Neuronal stem cell (in vitro differentiated cells): ENCODE data around the gene MICB.

Experiments used
- DNase-seq: peaks from one replicate; pipeline ENCODE4 v3.0.0-alpha.2; 2013; ENCODE audit warnings: low spot score
- H2AFZ ChIP-seq: one replicate; pipeline ENCODE4 v1.6.1; 2013; ENCODE audit warnings: mild to moderate bottlenecking, low read length, inconsistent platforms
- H2AK5ac ChIP-seq: 2 replicates; pipeline ENCODE4 v1.6.1; 2013; ENCODE audit warnings: low read depth, mild to moderate bottlenecking, inconsistent platforms, low read length, moderate library complexity, mixed read lengths
- H2BK120ac ChIP-seq: 2 replicates; pipeline ENCODE4 v1.6.1; 2013; ENCODE audit warnings: low read depth, mild to moderate bottlenecking, inconsistent platforms, low read length, moderate library complexity, mixed read lengths
- H2BK12ac ChIP-seq: one replicate; pipeline ENCODE4 v1.6.1; 2013; ENCODE audit warnings: low read length, inconsistent platforms
- H2BK15ac ChIP-seq: 2 replicates; pipeline ENCODE4 v1.6.1; 2013; ENCODE audit warnings: mild to moderate bottlenecking, low read length, inconsistent platforms, mixed read lengths
- H2BK5ac ChIP-seq: one replicate; pipeline ENCODE4 v1.6.1; 2013; ENCODE audit warnings: inconsistent platforms, mild to moderate bottlenecking, low read length, moderate library complexity
- H3K14ac ChIP-seq: one replicate; pipeline ENCODE4 v1.6.1; 2013; ENCODE audit warnings: low read length, inconsistent platforms
- H3K18ac ChIP-seq: 2 replicates; pipeline ENCODE4 v1.6.1; 2013; ENCODE audit warnings: low read length, inconsistent platforms
- H3K23ac ChIP-seq: 2 replicates; pipeline ENCODE4 v1.6.1; 2013; ENCODE audit warnings: low read depth, mild to moderate bottlenecking, mixed read lengths, low read length, inconsistent platforms; ENCODE audit not compliant: poor library complexity
- H3K27ac ChIP-seq: replicated peaks from 3 replicates; pipeline ENCODE4 v1.5.1; 2013; ENCODE audit warnings: low read length, inconsistent platforms
- H3K27me3 ChIP-seq, 3 experiments: 2 replicates each; pipeline ENCODE4 v1.6.1; 2013; ENCODE audit warnings: low read length in 3 of 3, mild to moderate bottlenecking in 2 of 3, inconsistent platforms in 1 of 3, low read depth in 1 of 3, mixed read lengths in 1 of 3, moderate library complexity in 1 of 3; ENCODE audit not compliant: control insufficient read depth in 3 of 3, insufficient read depth in 3 of 3
- H3K36me3 ChIP-seq, 2 donors: replicated peaks in 1 of 2; 2 replicates each; pipeline ENCODE4 v1.6.1; 2013; ENCODE audit warnings: low read length in 2 of 2; ENCODE audit not compliant: control insufficient read depth in 2 of 2, insufficient read depth in 2 of 2
- H3K4ac ChIP-seq: 2 replicates; pipeline ENCODE4 v1.6.1; 2013; ENCODE audit warnings: inconsistent platforms, mild to moderate bottlenecking, low read length, moderate library complexity
- H3K4me1 ChIP-seq, 2 donors: 1 replicate in 1 of 2; 2 replicates in 1 of 2; pipeline ENCODE4 v1.6.1; 2013; ENCODE audit warnings: low read length in 2 of 2, low read depth in 1 of 2; ENCODE audit not compliant: control insufficient read depth in 2 of 2, insufficient read depth in 1 of 2
- H3K4me2 ChIP-seq: one replicate; pipeline ENCODE4 v1.6.1; 2013; ENCODE audit warnings: mild to moderate bottlenecking, low read length, inconsistent platforms; ENCODE audit not compliant: insufficient read depth, poor library complexity, severe bottlenecking
- H3K4me3 ChIP-seq, 2 donors: 2 replicates each; pipeline ENCODE4 v1.5.1; 2013; ENCODE audit warnings: low read length in 2 of 2, mild to moderate bottlenecking in 2 of 2, inconsistent platforms in 1 of 2, moderate library complexity in 1 of 2
- H3K79me1 ChIP-seq: one replicate; pipeline ENCODE4 v1.6.1; 2013; ENCODE audit warnings: low read depth, mild to moderate bottlenecking, inconsistent platforms, low read length, moderate library complexity
- H3K9ac ChIP-seq: one replicate; pipeline ENCODE4 v1.6.1; 2013; ENCODE audit warnings: mild to moderate bottlenecking, low read depth, low read length, inconsistent platforms; ENCODE audit not compliant: poor library complexity
- H3K9me3 ChIP-seq, 2 donors: replicated peaks in 1 of 2; 2 replicates each; pipeline versions ENCODE3 to v1.6.1; 2013; ENCODE audit warnings: low read length in 2 of 2, mild to moderate bottlenecking in 2 of 2, inconsistent platforms in 1 of 2, low read depth in 1 of 2, mixed read lengths in 1 of 2, moderate library complexity in 1 of 2; ENCODE audit not compliant: control insufficient read depth in 2 of 2, insufficient read depth in 1 of 2
- H4K8ac ChIP-seq: one replicate; pipeline ENCODE4 v1.6.1; 2013; ENCODE audit warnings: low read depth, mild to moderate bottlenecking, inconsistent platforms, low read length, moderate library complexity
- H4K91ac ChIP-seq: one replicate; pipeline ENCODE4 v1.6.1; 2013; ENCODE audit warnings: low read length, low read depth, mild to moderate bottlenecking, inconsistent platforms; ENCODE audit not compliant: poor library complexity
- WGBS, 2 donors: extraction: QIAGEN DNeasy Blood & Tissue Kit; methylation state at CpG; one replicate each; pipeline ENCODE4 v1.1.7; 2013; ENCODE audit warnings: missing lambda C conversion rate in 2 of 2, mixed read lengths in 1 of 2; ENCODE audit not compliant: insufficient read length in 2 of 2, insufficient replicate concordance in 1 of 2; ENCODE audit errors: extremely low coverage in 2 of 2; 5-methylcytosine and 5-hydroxymethylcytosine counted together

Gene MICB

DNA sequence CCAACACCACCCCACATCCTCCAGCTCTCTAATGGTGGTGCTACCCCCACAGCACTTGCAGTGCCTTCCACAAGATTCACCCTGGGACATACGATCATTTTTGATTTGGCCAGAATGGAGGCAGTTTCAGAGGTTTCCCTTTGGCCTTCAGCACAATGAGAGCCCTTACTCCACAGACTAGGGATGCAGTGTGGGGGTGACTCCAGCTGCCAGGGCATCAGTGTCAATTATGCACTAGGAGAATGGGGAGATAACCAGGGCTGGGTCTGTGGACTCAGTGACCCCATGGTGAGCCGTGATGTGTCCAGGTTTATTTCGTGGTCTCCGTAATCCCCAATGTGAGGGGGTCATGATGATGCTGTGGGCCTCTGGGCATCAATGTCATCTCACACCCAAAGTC, 31.5 kb upstream of the MICB start:
- H2AFZ ChIP-seq: no peak overlapping the region
- no peak overlapping the region for H2BK15ac ChIP-seq
- H4K8ac ChIP-seq: no peak overlapping the region
- H2BK5ac ChIP-seq: no peak overlapping the region
- H3K4me3 ChIP-seq: no peak overlapping the region
- no peaks in the 10 kb centered on the region for H3K79me1 ChIP-seq
- H3K27me3 ChIP-seq: peaks cover 0 to 79% (median 0%) of the 10 kb centered on the region in 3 experiments
- H3K36me3 ChIP-seq: no peaks in the 10 kb centered on the region
- peaks cover 6 to 20% of the 10 kb centered on the region in 2 donors for H3K4me1 ChIP-seq
- no peak overlapping the region for H2BK120ac ChIP-seq
- H2AK5ac ChIP-seq: no peak overlapping the region
- no peak overlapping the region for H4K91ac ChIP-seq
- no peak overlapping the region for H3K4me2 ChIP-seq
- no peak overlapping the region for H3K23ac ChIP-seq
- no peak overlapping the region for H3K9ac ChIP-seq
- H3K14ac ChIP-seq: no peak overlapping the region
- no peaks in the 10 kb centered on the region for H3K9me3 ChIP-seq
- no CpG with 5 or more reads among the region's 4 CpGs for WGBS, 2 donors
- H3K4ac ChIP-seq: no peak overlapping the region
- DNase-seq: no peak
- H3K18ac ChIP-seq: no peak overlapping the region
- H2BK12ac ChIP-seq: no peak overlapping the region
- no peak overlapping the region for H3K27ac ChIP-seq

DNA sequence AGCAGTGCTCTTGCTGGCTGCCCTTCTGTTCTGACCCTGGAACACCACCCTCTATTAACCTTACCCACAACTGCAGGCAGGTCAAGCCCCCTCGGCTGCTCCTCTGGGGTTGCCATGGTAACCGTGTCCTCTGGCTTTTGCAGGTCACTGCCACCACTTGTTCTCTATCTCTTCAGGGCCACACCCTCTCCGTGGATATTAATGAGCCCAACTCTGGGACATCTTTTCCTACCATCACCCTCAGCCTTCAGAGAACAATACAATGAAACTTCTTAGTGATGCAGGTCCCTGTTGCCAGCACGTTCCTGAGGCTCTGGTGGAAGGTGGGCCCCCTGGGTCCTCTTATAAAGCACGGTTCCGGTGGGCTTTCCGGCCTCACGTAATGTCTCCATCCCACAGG, 30.8 kb upstream of the MICB start:
- no peaks in the 10 kb centered on the region for H3K79me1 ChIP-seq
- H3K4ac ChIP-seq: no peak overlapping the region
- DNase-seq: no peak
- no peaks in the 10 kb centered on the region for H3K9me3 ChIP-seq
- no CpG with 5 or more reads among the region's 8 CpGs for WGBS, 2 donors
- H2BK12ac ChIP-seq: no peak overlapping the region
- H2BK120ac ChIP-seq: no peak overlapping the region
- no peak overlapping the region for H3K27ac ChIP-seq
- H3K27me3 ChIP-seq: peaks cover 0 to 78% (median 0%) of the 10 kb centered on the region in 3 experiments
- no peak overlapping the region for H4K91ac ChIP-seq
- no peak overlapping the region for H2BK5ac ChIP-seq
- no peaks in the 10 kb centered on the region for H3K36me3 ChIP-seq
- no peak overlapping the region for H3K9ac ChIP-seq
- H3K4me2 ChIP-seq: no peak overlapping the region
- peaks cover 6 to 18% of the 10 kb centered on the region in 2 donors for H3K4me1 ChIP-seq
- H2AK5ac ChIP-seq: no peak overlapping the region
- no peak overlapping the region for H4K8ac ChIP-seq
- no peak overlapping the region for H2AFZ ChIP-seq
- no peak overlapping the region for H3K4me3 ChIP-seq
- no peak overlapping the region for H3K23ac ChIP-seq
- no peak overlapping the region for H3K18ac ChIP-seq
- H2BK15ac ChIP-seq: no peak overlapping the region
- H3K14ac ChIP-seq: no peak overlapping the region

DNA sequence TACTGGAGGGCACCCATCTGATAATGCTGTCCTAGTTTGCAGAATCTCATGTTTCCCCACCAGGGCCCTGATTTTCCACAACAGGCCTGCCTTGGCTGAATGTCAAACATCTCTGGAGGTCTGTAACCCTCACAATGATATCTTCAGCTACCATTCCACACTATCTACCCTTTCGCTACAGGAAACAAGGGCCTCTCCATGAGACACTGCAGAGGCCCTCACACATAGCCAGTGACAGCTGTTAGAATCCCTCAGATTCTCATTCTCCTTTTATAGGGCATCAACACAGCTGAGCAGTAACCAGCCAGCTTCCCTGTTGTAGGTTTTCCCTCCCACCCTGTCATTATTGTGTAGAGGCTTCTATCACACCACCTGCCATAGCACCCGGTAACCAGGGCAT, 29.6 kb upstream of the MICB start:
- H3K23ac ChIP-seq: no peak overlapping the region
- H3K9me3 ChIP-seq: no peaks in the 10 kb centered on the region
- no peak overlapping the region for H3K18ac ChIP-seq
- no peak overlapping the region for H2AK5ac ChIP-seq
- H3K14ac ChIP-seq: no peak overlapping the region
- H3K27me3 ChIP-seq: peaks cover 0 to 77% (median 2%) of the 10 kb centered on the region in 3 experiments
- no peak overlapping the region for H3K4me3 ChIP-seq
- no peak overlapping the region for H3K4me2 ChIP-seq
- H3K79me1 ChIP-seq: no peaks in the 10 kb centered on the region
- no peaks in the 10 kb centered on the region for H3K36me3 ChIP-seq
- H2BK5ac ChIP-seq: no peak overlapping the region
- no peak overlapping the region for H3K4ac ChIP-seq
- no peak overlapping the region for H3K9ac ChIP-seq
- no CpG with 5 or more reads among the region's 2 CpGs for WGBS, 2 donors
- DNase-seq: no peak
- H2BK120ac ChIP-seq: no peak overlapping the region
- no peak overlapping the region for H3K27ac ChIP-seq
- no peak overlapping the region for H2BK15ac ChIP-seq
- H4K8ac ChIP-seq: no peak overlapping the region
- H2BK12ac ChIP-seq: no peak overlapping the region
- H2AFZ ChIP-seq: no peak overlapping the region
- no peak overlapping the region for H4K91ac ChIP-seq
- peaks cover 6 to 11% of the 10 kb centered on the region in 2 donors for H3K4me1 ChIP-seq

DNA sequence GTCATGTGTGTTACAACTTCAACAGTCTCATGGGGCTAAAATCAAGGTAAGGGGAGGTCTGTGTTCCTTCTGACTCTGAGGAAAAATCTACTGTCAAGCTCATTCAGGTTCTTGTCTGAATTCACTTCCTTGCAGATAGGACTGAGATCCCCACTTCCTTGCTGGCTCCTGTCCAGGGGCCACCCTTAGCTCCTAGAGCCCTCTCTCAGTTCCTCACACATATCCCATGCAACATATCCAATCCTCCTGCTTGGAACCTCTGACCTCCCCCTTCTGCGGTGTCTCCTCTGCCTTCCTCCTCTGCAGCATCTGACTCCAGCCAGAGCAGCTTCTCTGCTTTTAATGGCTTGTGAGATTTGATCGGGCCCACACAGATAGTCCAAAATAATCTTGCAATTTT, 27.1 kb upstream of the MICB start:
- no peak overlapping the region for H3K18ac ChIP-seq
- no peak overlapping the region for H4K8ac ChIP-seq
- no peaks in the 10 kb centered on the region for H3K79me1 ChIP-seq
- no peak overlapping the region for H2BK12ac ChIP-seq
- peaks cover 0 to 72% (median 2%) of the 10 kb centered on the region in 3 experiments for H3K27me3 ChIP-seq
- H3K4ac ChIP-seq: no peak overlapping the region
- no peak overlapping the region for H2AK5ac ChIP-seq
- no peak overlapping the region for H2AFZ ChIP-seq
- no peak overlapping the region for H2BK15ac ChIP-seq
- no peak overlapping the region for H4K91ac ChIP-seq
- H3K9me3 ChIP-seq: peaks cover 0 to 1% of the 10 kb centered on the region in 2 donors
- H3K9ac ChIP-seq: no peak overlapping the region
- no peak overlapping the region for H3K27ac ChIP-seq
- H3K4me1 ChIP-seq: peaks cover 6 to 11% of the 10 kb centered on the region in 2 donors
- no peak overlapping the region for H3K23ac ChIP-seq
- no peak overlapping the region for H3K4me3 ChIP-seq
- no peaks in the 10 kb centered on the region for H3K36me3 ChIP-seq
- no peak for DNase-seq
- H3K14ac ChIP-seq: no peak overlapping the region
- no peak overlapping the region for H2BK5ac ChIP-seq
- no peak overlapping the region for H2BK120ac ChIP-seq
- H3K4me2 ChIP-seq: no peak overlapping the region
- WGBS, 2 donors: no CpG with 5 or more reads among the region's 2 CpGs
